IMR-90 (cell line): ENCODE measurements around the gene OPA3. TPM values are rescaled to one million over a fixed set of nuclear protein-coding genes. Genes with fewer than 3 reads are reported as not detected.

ENCODE experiments used
- ATAC-seq: fragments of 200-7000 bp; cut with Tn5 transposase; 2 replicates; pipeline ENCODE4 v1.9.1; 2020; ENCODE audit warnings: low read depth, mild to moderate bottlenecking, moderate library complexity
- BruUV-seq: library from RNA; stranded (reverse); fragments of 400-500 nt; replicated peaks from 2 replicates; lab custom pipeline; 2021; lab: Mats Ljungman, UMichigan
- CTCF ChIA-PET: fragments of 300-600 bp; formaldehyde crosslinking; extraction: SDS; loops from one replicate; lab custom pipeline; 2021; ENCODE audit warnings: antibody characterized with exemption; lab: Yijun Ruan, JAX
- POLR2A ChIA-PET: fragments of 300-600 bp; sonication (Branson Sonifier 250); formaldehyde crosslinking; loops from one replicate; lab custom pipeline; 2022; ENCODE audit warnings: antibody characterized with exemption; ENCODE audit not compliant: unreplicated experiment; lab: Charles Lee
- DNase-seq: peaks from one replicate; pipeline ENCODE4 v3.0.0; 2013
- H2AFZ ChIP-seq: replicated peaks from 2 replicates; pipeline ENCODE3; 2013; ENCODE audit warnings: low read length, mild to moderate bottlenecking; ENCODE audit not compliant: poor library complexity
- H2AK5ac ChIP-seq: 2 replicates; pipeline ENCODE4 v1.6.1; 2013; ENCODE audit warnings: low read depth, low read length, inconsistent platforms
- H2AK9ac ChIP-seq: replicated peaks from 2 replicates; pipeline ENCODE3; 2013; ENCODE audit warnings: mild to moderate bottlenecking, low read depth, low read length, moderate library complexity; ENCODE audit not compliant: poor library complexity
- H2BK120ac ChIP-seq: 2 replicates; pipeline ENCODE4 v1.6.1; 2013; ENCODE audit warnings: low read depth, low read length, inconsistent platforms
- H2BK15ac ChIP-seq: 3 replicates; pipeline ENCODE4 v1.6.1; 2013; ENCODE audit warnings: low read depth, low read length, inconsistent platforms
- H2BK20ac ChIP-seq: 2 replicates; pipeline ENCODE4 v1.6.1; 2013; ENCODE audit warnings: low read depth, mild to moderate bottlenecking, inconsistent platforms, low read length, moderate library complexity
- H2BK5ac ChIP-seq: 2 replicates; pipeline ENCODE4 v1.6.1; 2013; ENCODE audit warnings: mild to moderate bottlenecking, low read depth, low read length, inconsistent platforms; ENCODE audit not compliant: poor library complexity, severe bottlenecking
- H3K14ac ChIP-seq: replicated peaks from 2 replicates; pipeline ENCODE4 v1.6.1; 2013; ENCODE audit warnings: low read depth, low read length, inconsistent platforms
- H3K18ac ChIP-seq: 2 replicates; pipeline ENCODE4 v1.6.1; 2013; ENCODE audit warnings: low read depth, low read length, control low read depth
- H3K23ac ChIP-seq: 2 replicates; pipeline ENCODE4 v1.6.1; 2013; ENCODE audit warnings: low read depth, low read length, inconsistent platforms
- H3K27ac ChIP-seq: 2 replicates; pipeline ENCODE4 v1.5.1; 2013; ENCODE audit warnings: mild to moderate bottlenecking, control low read depth, low read length; ENCODE audit not compliant: insufficient read depth
- H3K27me3 ChIP-seq: 2 replicates; pipeline ENCODE4 v1.6.1; 2013; ENCODE audit warnings: low read length; ENCODE audit not compliant: control insufficient read depth, insufficient read depth
- H3K36me3 ChIP-seq: 2 replicates; pipeline ENCODE4 v1.6.1; 2013; ENCODE audit warnings: low read length, mixed read lengths; ENCODE audit not compliant: control insufficient read depth, insufficient read depth
- H3K4ac ChIP-seq: 2 replicates; pipeline ENCODE4 v1.6.1; 2013; ENCODE audit warnings: low read depth, low read length, inconsistent platforms
- H3K4me1 ChIP-seq: 2 replicates; pipeline ENCODE4 v1.6.1; 2013; ENCODE audit warnings: low read length, mixed read lengths; ENCODE audit not compliant: control insufficient read depth, insufficient read depth
- H3K4me2 ChIP-seq: 2 replicates; pipeline ENCODE4 v1.6.1; 2013; ENCODE audit warnings: low read depth, mild to moderate bottlenecking, control low read depth, low read length, moderate library complexity
- H3K4me3 ChIP-seq: 2 replicates; pipeline ENCODE4 v1.5.1; 2013; ENCODE audit warnings: low read depth, mild to moderate bottlenecking, control low read depth, low read length, moderate library complexity; ENCODE audit not compliant: insufficient read depth
- H3K56ac ChIP-seq: 2 replicates; pipeline ENCODE4 v1.6.1; 2013; ENCODE audit warnings: low read length, inconsistent platforms; ENCODE audit not compliant: insufficient read depth; ENCODE audit errors: extremely low read depth
- H3K79me1 ChIP-seq, 2 experiments: 2 replicates each; pipeline ENCODE4 v1.6.1; 2013; ENCODE audit warnings: low read length in 2 of 2, inconsistent platforms in 1 of 2, low read depth in 1 of 2
- H3K9ac ChIP-seq: 2 replicates; pipeline ENCODE4 v1.6.1; 2013; ENCODE audit warnings: low read depth, low read length, control low read depth
- H3K9me1 ChIP-seq: 2 replicates; pipeline ENCODE4 v1.6.1; 2013; ENCODE audit warnings: low read length, inconsistent platforms; ENCODE audit not compliant: insufficient read depth
- H3K9me3 ChIP-seq: 2 replicates; pipeline ENCODE4 v1.6.1; 2013; ENCODE audit warnings: low read length; ENCODE audit not compliant: control insufficient read depth, insufficient read depth
- H4K20me1 ChIP-seq: 2 replicates; pipeline ENCODE4 v1.6.1; 2013; ENCODE audit warnings: low read length, inconsistent platforms; ENCODE audit not compliant: insufficient read depth
- H4K5ac ChIP-seq: 2 replicates; pipeline ENCODE4 v1.6.1; 2013; ENCODE audit warnings: mild to moderate bottlenecking, low read depth, low read length, control low read depth
- H4K8ac ChIP-seq, 2 experiments: 2 replicates each; pipeline ENCODE4 v1.6.1; 2013; ENCODE audit warnings: low read depth in 2 of 2, low read length in 2 of 2, control low read depth in 1 of 2, inconsistent platforms in 1 of 2
- H4K91ac ChIP-seq: 2 replicates; pipeline ENCODE4 v1.6.1; 2013; ENCODE audit warnings: low read depth, low read length, inconsistent platforms; ENCODE audit not compliant: insufficient read depth
- CEBPB ChIP-seq: IDR thresholded peaks from 2 replicates; pipeline ENCODE4 v1.6.1; 2012; ENCODE audit warnings: low read depth, low read length, improper control_type of control experiment
- CHD1 ChIP-seq: IDR thresholded peaks from 2 replicates; pipeline ENCODE4 v1.6.1; 2012; ENCODE audit warnings: low read depth, low read length, improper control_type of control experiment
- WGBS, 2 experiments: methylation state at CpG; one replicate each; pipeline versions ENCODE4 v1.1.5 to v1.1.7; 2013; ENCODE audit warnings: missing lambda C conversion rate in 2 of 2; ENCODE audit not compliant: insufficient read length in 1 of 2; ENCODE audit errors: extremely low coverage in 2 of 2; 5-methylcytosine and 5-hydroxymethylcytosine counted together
- dilution Hi-C: fragments of 300-500 bp; cut with HindIII; formaldehyde crosslinking; loops from one replicate; pipeline ENCODE4 v1.14.3; 2018; ENCODE audit warnings: low sequenced_read_pairs; ENCODE audit not compliant: unreplicated experiment
- in situ Hi-C: fragments of 300-500 bp; cut with MboI; formaldehyde crosslinking; loops from 3 replicates; pipeline ENCODE4 v1.14.3; 2019; ENCODE audit warnings: low sequenced_read_pairs, inconsistent platforms, mixed read lengths
- intact Hi-C: fragments of 100-400 bp; cut with micrococcal nuclease; formaldehyde crosslinking; loops from 2 replicates; pipeline ENCODE4 v1.10.0; 2022
- polyA plus RNA-seq, 3 experiments: library from polyadenylated mRNA; depleted of rRNA; stranded (reverse); fragments of >200 nt; gene quantifications; 2 replicates each; pipeline ENCODE4 v1.2.3, GENCODE V29; 2012; ENCODE audit warnings: low replicate concordance in 1 of 3
- total RNA-seq: library from RNA; depleted of rRNA; stranded (reverse); fragments of >200 nt; gene quantifications from 2 replicates; pipeline ENCODE4 v1.2.3, GENCODE V29; 2012
- TF ChIP-seq, protein P1 (sequence below): conservative IDR thresholded peaks from 2 replicates; pipeline ENCODE4 v1.5.1; 2012; ENCODE audit warnings: mild to moderate bottlenecking, low read depth, low read length, improper control_type of control experiment
- TF ChIP-seq, protein P2 (sequence below): fragments of 150-350 bp; IDR thresholded peaks from 2 replicates; pipeline ENCODE4 v1.6.1; 2017; ENCODE audit warnings: mild to moderate bottlenecking, antibody characterized with exemption, low read length, low read depth
- TF ChIP-seq, protein P3 (sequence below): fragments of 150-350 bp; IDR thresholded peaks from 2 replicates; pipeline ENCODE4 v1.6.1; 2016; ENCODE audit warnings: low read depth, mild to moderate bottlenecking, low read length, moderate library complexity, borderline replicate concordance

The OPA3 gene
- total and polyA plus RNA-seq, 2 of the 4 experiments (the other 2 are of a cell fraction), result 5.2 to 9.6 TPM

DNA sequence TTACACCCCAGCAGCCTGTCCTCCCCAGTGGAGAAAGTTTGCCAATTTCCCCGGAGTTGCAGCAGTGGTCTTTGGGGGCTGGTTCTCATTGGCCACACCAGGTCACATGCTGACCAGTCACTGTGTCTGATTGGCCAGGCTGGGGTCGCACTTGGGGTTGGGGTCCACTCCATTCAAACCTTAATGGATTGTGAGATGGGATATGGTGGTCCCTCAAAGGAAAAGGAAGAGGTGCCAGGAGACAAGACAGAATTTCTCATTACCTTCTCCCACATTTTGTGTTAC lies 82.9 kb downstream of the OPA3 start:
- H3K4me3 ChIP-seq, result no peak overlapping the region
- no peak overlapping the region for H3K4ac ChIP-seq
- peaks cover 0 to 17% of the 10 kb centered on the region in 2 experiments; a peak in 2 of 4 replicates for H3K79me1 ChIP-seq
- H3K27me3 ChIP-seq, result peaks cover 6% of the 10 kb centered on the region; the same call in 1 of the 2 replicates
- no peak overlapping the region for H2BK20ac ChIP-seq
- dilution Hi-C loops, result no loop called here
- no peak overlapping the region for H4K8ac ChIP-seq
- DNase-seq, result no peak
- no peak overlapping the region for H2BK120ac ChIP-seq
- no peak overlapping the region for H3K23ac ChIP-seq
- H3K14ac ChIP-seq, result no peak overlapping the region
- no peak for ATAC-seq
- H3K9me3 ChIP-seq, result no peaks in the 10 kb centered on the region
- H2AK9ac ChIP-seq, result no peak overlapping the region
- H3K27ac ChIP-seq, result no peak overlapping the region
- peaks cover 7% of the 10 kb centered on the region for H3K4me1 ChIP-seq
- H3K56ac ChIP-seq, result no peak overlapping the region
- in situ Hi-C loops, result no loop called here
- no peaks in the 10 kb centered on the region for H3K36me3 ChIP-seq
- intact Hi-C loops, result no loop called here
- no peak overlapping the region for H2BK5ac ChIP-seq
- no peak overlapping the region for H3K4me2 ChIP-seq
- H2AK5ac ChIP-seq, result no peak overlapping the region
- ChIA-PET POLR2A (no interaction called here), CTCF (no interaction called here)
- peaks cover 18% of the 10 kb centered on the region for H3K9me1 ChIP-seq
- no peak overlapping the region for H4K5ac ChIP-seq
- BruUV-seq, result no TSS peak
- TF ChIP-seq, protein P1, sequence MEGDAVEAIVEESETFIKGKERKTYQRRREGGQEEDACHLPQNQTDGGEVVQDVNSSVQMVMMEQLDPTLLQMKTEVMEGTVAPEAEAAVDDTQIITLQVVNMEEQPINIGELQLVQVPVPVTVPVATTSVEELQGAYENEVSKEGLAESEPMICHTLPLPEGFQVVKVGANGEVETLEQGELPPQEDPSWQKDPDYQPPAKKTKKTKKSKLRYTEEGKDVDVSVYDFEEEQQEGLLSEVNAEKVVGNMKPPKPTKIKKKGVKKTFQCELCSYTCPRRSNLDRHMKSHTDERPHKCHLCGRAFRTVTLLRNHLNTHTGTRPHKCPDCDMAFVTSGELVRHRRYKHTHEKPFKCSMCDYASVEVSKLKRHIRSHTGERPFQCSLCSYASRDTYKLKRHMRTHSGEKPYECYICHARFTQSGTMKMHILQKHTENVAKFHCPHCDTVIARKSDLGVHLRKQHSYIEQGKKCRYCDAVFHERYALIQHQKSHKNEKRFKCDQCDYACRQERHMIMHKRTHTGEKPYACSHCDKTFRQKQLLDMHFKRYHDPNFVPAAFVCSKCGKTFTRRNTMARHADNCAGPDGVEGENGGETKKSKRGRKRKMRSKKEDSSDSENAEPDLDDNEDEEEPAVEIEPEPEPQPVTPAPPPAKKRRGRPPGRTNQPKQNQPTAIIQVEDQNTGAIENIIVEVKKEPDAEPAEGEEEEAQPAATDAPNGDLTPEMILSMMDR, result no peak
- TF ChIP-seq CEBPB (no peak), CHD1 (no peak)
- TF ChIP-seq, protein P2, sequence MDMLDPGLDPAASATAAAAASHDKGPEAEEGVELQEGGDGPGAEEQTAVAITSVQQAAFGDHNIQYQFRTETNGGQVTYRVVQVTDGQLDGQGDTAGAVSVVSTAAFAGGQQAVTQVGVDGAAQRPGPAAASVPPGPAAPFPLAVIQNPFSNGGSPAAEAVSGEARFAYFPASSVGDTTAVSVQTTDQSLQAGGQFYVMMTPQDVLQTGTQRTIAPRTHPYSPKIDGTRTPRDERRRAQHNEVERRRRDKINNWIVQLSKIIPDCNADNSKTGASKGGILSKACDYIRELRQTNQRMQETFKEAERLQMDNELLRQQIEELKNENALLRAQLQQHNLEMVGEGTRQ, result peak; percentile 75
- TF ChIP-seq, protein P3, sequence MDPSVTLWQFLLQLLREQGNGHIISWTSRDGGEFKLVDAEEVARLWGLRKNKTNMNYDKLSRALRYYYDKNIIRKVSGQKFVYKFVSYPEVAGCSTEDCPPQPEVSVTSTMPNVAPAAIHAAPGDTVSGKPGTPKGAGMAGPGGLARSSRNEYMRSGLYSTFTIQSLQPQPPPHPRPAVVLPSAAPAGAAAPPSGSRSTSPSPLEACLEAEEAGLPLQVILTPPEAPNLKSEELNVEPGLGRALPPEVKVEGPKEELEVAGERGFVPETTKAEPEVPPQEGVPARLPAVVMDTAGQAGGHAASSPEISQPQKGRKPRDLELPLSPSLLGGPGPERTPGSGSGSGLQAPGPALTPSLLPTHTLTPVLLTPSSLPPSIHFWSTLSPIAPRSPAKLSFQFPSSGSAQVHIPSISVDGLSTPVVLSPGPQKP, result no peak
- WGBS, 2 experiments, result no CpG with 5 or more reads among the region's 2 CpGs
- no peak overlapping the region for H2BK15ac ChIP-seq
- no peak overlapping the region for H3K18ac ChIP-seq
- H4K91ac ChIP-seq, result no peak overlapping the region
- H4K20me1 ChIP-seq, result no peaks in the 10 kb centered on the region
- no peak overlapping the region for H2AFZ ChIP-seq
- H3K9ac ChIP-seq, result no peak overlapping the region
